Measurements from ENCODE around the gene UPP2. TPM values are rescaled to one million over a fixed set of nuclear protein-coding genes. Genes with fewer than 3 reads are reported as not detected.

Gene UPP2
- total and polyA plus RNA-seq, 9 of the 15 experiments (the other 6 are each of a cell fraction or from before 2014, with no cell fraction given): not detected

DNA sequence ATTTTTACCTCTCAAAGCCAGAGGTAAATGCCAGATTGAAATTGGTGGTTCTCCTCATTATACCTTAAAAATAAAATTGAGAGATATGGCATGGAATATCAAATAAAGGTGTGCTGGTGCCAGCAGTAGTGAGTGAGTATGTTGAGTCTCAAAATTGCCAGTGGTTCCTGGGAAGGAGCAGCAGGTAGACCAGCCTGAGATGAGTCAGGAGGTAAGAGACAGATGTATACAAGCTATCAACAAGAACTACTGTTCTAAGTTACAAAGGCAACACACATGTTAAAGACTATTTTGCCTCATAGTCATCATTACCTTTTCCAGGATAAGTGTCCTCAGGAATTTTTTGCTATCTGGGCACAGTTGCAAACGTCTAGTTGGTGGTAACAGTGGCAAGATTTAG is 1.3 kb upstream of the UPP2 start:
- WGBS (ENCODE audit: insufficient coverage, low coverage, missing lambda C conversion rate): 0% methylated on average over 1 of the region's 1 CpG
- no peaks in the 10 kb centered on the region for H3K9me3 ChIP-seq (replicated peaks; ENCODE audit: control insufficient read depth, insufficient read depth, low read depth, low read length)
- no peaks in the 10 kb centered on the region for H4K20me1 ChIP-seq (replicated peaks; ENCODE audit: control insufficient read depth, insufficient read depth, low read length)
- TF ChIP-seq SRF (CRISPR knock-in tag; IDR thresholded peaks at IDR 0.05) (no peak), PHF21A (IDR thresholded peaks at IDR 0.05; ENCODE audit: borderline replicate concordance, low read depth) (no peak), POU5F1 (IDR thresholded peaks at IDR 0.05; ENCODE audit: borderline replicate concordance, low read depth, low read length, partially characterized antibody) (no peak), ZNF79 (CRISPR knock-in tag; IDR thresholded peaks at IDR 0.05; ENCODE audit: low read depth) (no peak), PML (IDR thresholded peaks at IDR 0.05; ENCODE audit: low read length) (no peak), PHF8 (IDR thresholded peaks at IDR 0.05; ENCODE audit: borderline replicate concordance, low read length) (no peak), KLF10 (CRISPR knock-in tag; IDR thresholded peaks at IDR 0.05) (no peak), MED1 (CRISPR knock-in tag; IDR thresholded peaks at IDR 0.05; ENCODE audit: borderline replicate concordance) (no peak), BRD4 (IDR thresholded peaks at IDR 0.05) (no peak)
- TF ChIP-seq, protein P1, sequence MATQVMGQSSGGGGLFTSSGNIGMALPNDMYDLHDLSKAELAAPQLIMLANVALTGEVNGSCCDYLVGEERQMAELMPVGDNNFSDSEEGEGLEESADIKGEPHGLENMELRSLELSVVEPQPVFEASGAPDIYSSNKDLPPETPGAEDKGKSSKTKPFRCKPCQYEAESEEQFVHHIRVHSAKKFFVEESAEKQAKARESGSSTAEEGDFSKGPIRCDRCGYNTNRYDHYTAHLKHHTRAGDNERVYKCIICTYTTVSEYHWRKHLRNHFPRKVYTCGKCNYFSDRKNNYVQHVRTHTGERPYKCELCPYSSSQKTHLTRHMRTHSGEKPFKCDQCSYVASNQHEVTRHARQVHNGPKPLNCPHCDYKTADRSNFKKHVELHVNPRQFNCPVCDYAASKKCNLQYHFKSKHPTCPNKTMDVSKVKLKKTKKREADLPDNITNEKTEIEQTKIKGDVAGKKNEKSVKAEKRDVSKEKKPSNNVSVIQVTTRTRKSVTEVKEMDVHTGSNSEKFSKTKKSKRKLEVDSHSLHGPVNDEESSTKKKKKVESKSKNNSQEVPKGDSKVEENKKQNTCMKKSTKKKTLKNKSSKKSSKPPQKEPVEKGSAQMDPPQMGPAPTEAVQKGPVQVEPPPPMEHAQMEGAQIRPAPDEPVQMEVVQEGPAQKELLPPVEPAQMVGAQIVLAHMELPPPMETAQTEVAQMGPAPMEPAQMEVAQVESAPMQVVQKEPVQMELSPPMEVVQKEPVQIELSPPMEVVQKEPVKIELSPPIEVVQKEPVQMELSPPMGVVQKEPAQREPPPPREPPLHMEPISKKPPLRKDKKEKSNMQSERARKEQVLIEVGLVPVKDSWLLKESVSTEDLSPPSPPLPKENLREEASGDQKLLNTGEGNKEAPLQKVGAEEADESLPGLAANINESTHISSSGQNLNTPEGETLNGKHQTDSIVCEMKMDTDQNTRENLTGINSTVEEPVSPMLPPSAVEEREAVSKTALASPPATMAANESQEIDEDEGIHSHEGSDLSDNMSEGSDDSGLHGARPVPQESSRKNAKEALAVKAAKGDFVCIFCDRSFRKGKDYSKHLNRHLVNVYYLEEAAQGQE (IDR thresholded peaks at IDR 0.05; ENCODE audit: borderline replicate concordance): no peak
- TF ChIP-seq, protein P1 (CRISPR knock-in tag; IDR thresholded peaks at IDR 0.05; ENCODE audit: low read depth): no peak
- TF ChIP-seq, protein P2, sequence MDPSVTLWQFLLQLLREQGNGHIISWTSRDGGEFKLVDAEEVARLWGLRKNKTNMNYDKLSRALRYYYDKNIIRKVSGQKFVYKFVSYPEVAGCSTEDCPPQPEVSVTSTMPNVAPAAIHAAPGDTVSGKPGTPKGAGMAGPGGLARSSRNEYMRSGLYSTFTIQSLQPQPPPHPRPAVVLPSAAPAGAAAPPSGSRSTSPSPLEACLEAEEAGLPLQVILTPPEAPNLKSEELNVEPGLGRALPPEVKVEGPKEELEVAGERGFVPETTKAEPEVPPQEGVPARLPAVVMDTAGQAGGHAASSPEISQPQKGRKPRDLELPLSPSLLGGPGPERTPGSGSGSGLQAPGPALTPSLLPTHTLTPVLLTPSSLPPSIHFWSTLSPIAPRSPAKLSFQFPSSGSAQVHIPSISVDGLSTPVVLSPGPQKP (CRISPR knock-in tag; IDR thresholded peaks at IDR 0.05): no peak
- H3K27ac ChIP-seq (ENCODE audit: extremely low read depth, low read depth, low read length): no peak overlapping the region
- ChIA-PET CTCF (ENCODE audit: low intra/inter-chr PET ratio) (no interaction called here), POLR2A (no interaction called here)
- in situ Hi-C loops (cut with MboI): no loop called here
- no peak overlapping the region for H3K4me2 ChIP-seq (ENCODE audit: insufficient read depth, low read length)
- H3K79me2 ChIP-seq (ENCODE audit: control insufficient read depth, insufficient read depth, low read length): no peaks in the 10 kb centered on the region
- FAIRE-seq (no peak), ATAC-seq (no peak), DNase-seq (ENCODE audit: extremely low read depth in 1 of 4, low spot score in 3 of 4) (no peak)
- no peaks in the 10 kb centered on the region for H3K36me3 ChIP-seq (ENCODE audit: control insufficient read depth, insufficient read depth, low read length)
- no peaks in the 10 kb centered on the region for H3K9me1 ChIP-seq (ENCODE audit: control insufficient read depth, insufficient read depth, low read length)
- H2AFZ ChIP-seq (ENCODE audit: low read depth, low read length): no peak overlapping the region
- H3K9ac ChIP-seq (ENCODE audit: insufficient read depth in 1 of 2, low read depth in 2 of 2, low read length in 2 of 2): no peak overlapping the region
- BruUV-seq (replicated peaks): no TSS peak
- no peaks in the 10 kb centered on the region for H3K4me1 ChIP-seq (replicated peaks in 1 of 2; ENCODE audit: control insufficient read depth in 2 of 2, insufficient read depth in 2 of 2, low read length in 2 of 2)
- H3K4me3 ChIP-seq: no peak overlapping the region
- H3K27me3 ChIP-seq (ENCODE audit: control insufficient read depth in 2 of 2, insufficient read depth in 2 of 2, low read length in 2 of 2): peaks cover 2 to 12% of the 10 kb centered on the region in 2 experiments; a peak in 3 of 5 replicates
- intact Hi-C loops (cut with micrococcal nuclease): no loop called here

Measured in K562 (cell line).